ENCODE measurements around the gene MTMR11.

Gene MTMR11

GRCh38 chr1:149978547-149979023 lies 41.9 kb upstream of the MTMR11 start:
- no peak overlapping the region for H2AFZ ChIP-seq (ENCODE audit: low read length)
- no peaks in the 10 kb centered on the region for H3F3A ChIP-seq (ENCODE audit: insufficient read depth, low read length)
- H4K20me1 ChIP-seq (ENCODE audit: insufficient read depth, low read length): no peaks in the 10 kb centered on the region
- no peak for TF ChIP-seq CTCF (IDR thresholded peaks at IDR 0.05; ENCODE audit: low read length)
- no peak for TF ChIP-seq EZH2 (IDR thresholded peaks at IDR 0.05; ENCODE audit: borderline replicate concordance, low read length)
- H3K27me3 ChIP-seq (ENCODE audit: insufficient read depth, low read length): no peaks in the 10 kb centered on the region
- H3K27ac ChIP-seq (ENCODE audit: low read depth, low read length, poor library complexity, severe bottlenecking): no peak overlapping the region
- no peaks in the 10 kb centered on the region for H3K36me3 ChIP-seq (ENCODE audit: insufficient read depth, low read length)
- H3K4me1 ChIP-seq (ENCODE audit: insufficient read depth, low read length, severe bottlenecking): no peaks in the 10 kb centered on the region
- H3K4me2 ChIP-seq (ENCODE audit: low read length): no peak overlapping the region
- no peaks in the 10 kb centered on the region for H3K79me2 ChIP-seq (ENCODE audit: insufficient read depth, low read length)
- H3K4me3 ChIP-seq (ENCODE audit: low read depth, low read length, poor library complexity, severe bottlenecking): no peak overlapping the region
- no peaks in the 10 kb centered on the region for H3K9me2 ChIP-seq (ENCODE audit: low read depth, low read length)
- no peaks in the 10 kb centered on the region for H3K9me3 ChIP-seq (ENCODE audit: low read length)
- H3K9ac ChIP-seq (ENCODE audit: low read length): no peak overlapping the region

GRCh38 chr1:149977345-149977744 lies 40.7 kb upstream of the MTMR11 start:
- H3K4me1 ChIP-seq (ENCODE audit: insufficient read depth, low read length, severe bottlenecking): no peaks in the 10 kb centered on the region

GRCh38 chr1:149972547-149972946 lies 35.9 kb upstream of the MTMR11 start:
- H3K27me3 ChIP-seq (ENCODE audit: insufficient read depth, low read length): no peaks in the 10 kb centered on the region
- TF ChIP-seq CTCF (IDR thresholded peaks at IDR 0.05; ENCODE audit: low read length): no peak
- no peak for TF ChIP-seq EZH2 (IDR thresholded peaks at IDR 0.05; ENCODE audit: borderline replicate concordance, low read length)
- no peak overlapping the region for H2AFZ ChIP-seq (ENCODE audit: low read length)
- no peak overlapping the region for H3K9ac ChIP-seq (ENCODE audit: low read length)
- H3K36me3 ChIP-seq (ENCODE audit: insufficient read depth, low read length): no peaks in the 10 kb centered on the region
- no peaks in the 10 kb centered on the region for H3K4me1 ChIP-seq (ENCODE audit: insufficient read depth, low read length, severe bottlenecking)
- no peaks in the 10 kb centered on the region for H3F3A ChIP-seq (ENCODE audit: insufficient read depth, low read length)
- H3K9me3 ChIP-seq (ENCODE audit: low read length): no peaks in the 10 kb centered on the region
- no peaks in the 10 kb centered on the region for H4K20me1 ChIP-seq (ENCODE audit: insufficient read depth, low read length)
- no peak overlapping the region for H3K4me2 ChIP-seq (ENCODE audit: low read length)
- H3K79me2 ChIP-seq (ENCODE audit: insufficient read depth, low read length): no peaks in the 10 kb centered on the region
- no peaks in the 10 kb centered on the region for H3K9me2 ChIP-seq (ENCODE audit: low read depth, low read length)
- no peak overlapping the region for H3K27ac ChIP-seq (ENCODE audit: low read depth, low read length, poor library complexity, severe bottlenecking)
- H3K4me3 ChIP-seq (ENCODE audit: low read depth, low read length, poor library complexity, severe bottlenecking): no peak overlapping the region

More at GRCh38 chr1:149977345-149977744, 40.7 kb upstream of the MTMR11 start:
- no peak for TF ChIP-seq EZH2 (IDR thresholded peaks at IDR 0.05; ENCODE audit: borderline replicate concordance, low read length)
- TF ChIP-seq CTCF (IDR thresholded peaks at IDR 0.05; ENCODE audit: low read length): no peak
- no peak overlapping the region for H2AFZ ChIP-seq (ENCODE audit: low read length)
- no peaks in the 10 kb centered on the region for H3K79me2 ChIP-seq (ENCODE audit: insufficient read depth, low read length)
- H3K9me2 ChIP-seq (ENCODE audit: low read depth, low read length): no peaks in the 10 kb centered on the region
- H3K9me3 ChIP-seq (ENCODE audit: low read length): no peaks in the 10 kb centered on the region
- no peaks in the 10 kb centered on the region for H4K20me1 ChIP-seq (ENCODE audit: insufficient read depth, low read length)
- H3F3A ChIP-seq (ENCODE audit: insufficient read depth, low read length): no peaks in the 10 kb centered on the region
- H3K27ac ChIP-seq (ENCODE audit: low read depth, low read length, poor library complexity, severe bottlenecking): no peak overlapping the region
- no peak overlapping the region for H3K9ac ChIP-seq (ENCODE audit: low read length)
- H3K27me3 ChIP-seq (ENCODE audit: insufficient read depth, low read length): no peaks in the 10 kb centered on the region
- no peak overlapping the region for H3K4me2 ChIP-seq (ENCODE audit: low read length)
- no peak overlapping the region for H3K4me3 ChIP-seq (ENCODE audit: low read depth, low read length, poor library complexity, severe bottlenecking)
- no peaks in the 10 kb centered on the region for H3K36me3 ChIP-seq (ENCODE audit: insufficient read depth, low read length)
